Measurements from ENCODE around the gene CCR1. TPM values are rescaled to one million over a fixed set of nuclear protein-coding genes. Genes with fewer than 3 reads are reported as not detected.

Gene CCR1
- total RNA-seq, 4 donors from 2014 or later, result 4.0 to 25.2 (median 8.6) TPM

GRCh38 chr3:46221938-46222337 lies 13.8 kb upstream of the CCR1 start:
- Histone ChIP-seq H3K4me1 (no peaks in the 10 kb centered on the region), H3K36me3 (no peaks in the 10 kb centered on the region), H3K9me3 (peaks cover 0 to 22% (median 0%) of the 10 kb centered on the region in 4 donors), H3K27ac (no peak overlapping the region), H3K27me3 (no peaks in the 10 kb centered on the region), H3K4me3 (no peak overlapping the region)
- TF ChIP-seq POLR2A (IDR thresholded peaks at IDR 0.05), result no peak
- TF ChIP-seq EP300 (IDR thresholded peaks at IDR 0.05), result no peak
- no peak for TF ChIP-seq CTCF (IDR thresholded peaks at IDR 0.05)
- WGBS, 2 donors, result 57 to 63% methylated on average over 1 of the region's 1 CpG
- no peak for DNase-seq (ENCODE audit: low spot score in 2 of 2)

GRCh38 chr3:46221391-46221790 lies 13.3 kb upstream of the CCR1 start:
- no peaks in the 10 kb centered on the region for H3K36me3 ChIP-seq
- TF ChIP-seq POLR2A (IDR thresholded peaks at IDR 0.05) (no peak), EP300 (IDR thresholded peaks at IDR 0.05) (no peak), CTCF (IDR thresholded peaks at IDR 0.05) (no peak)
- peaks cover 0 to 17% (median 0%) of the 10 kb centered on the region in 4 donors for H3K9me3 ChIP-seq
- 32 to 43% methylated on average over 4 of the region's 4 CpGs for WGBS, 2 donors
- H3K27me3 ChIP-seq, result no peaks in the 10 kb centered on the region
- no peaks in the 10 kb centered on the region for H3K4me1 ChIP-seq
- no peak overlapping the region for H3K4me3 ChIP-seq
- DNase-seq (ENCODE audit: low spot score in 2 of 2), result no peak
- no peak overlapping the region for H3K27ac ChIP-seq

- WGBS, 2 donors, result 56 to 83% methylated on average over 2 of the region's 2 CpGs
- no peak overlapping the region for H3K4me3 ChIP-seq
- DNase-seq (ENCODE audit: low spot score in 2 of 2), result no peak
These were observed 10.1 kb upstream of the CCR1 start for GRCh38 chr3:46218196-46218709.

GRCh38 chr3:46215810-46216414 lies 7.8 kb upstream of the CCR1 start:
- no peak for DNase-seq (ENCODE audit: low spot score in 2 of 2)
- TF ChIP-seq POLR2A (IDR thresholded peaks at IDR 0.05) (no peak), CTCF (IDR thresholded peaks at IDR 0.05) (no peak), EP300 (IDR thresholded peaks at IDR 0.05) (no peak)
- Histone ChIP-seq H3K4me3 (no peak overlapping the region), H3K27ac (no peak overlapping the region), H3K36me3 (no peaks in the 10 kb centered on the region), H3K27me3 (no peaks in the 10 kb centered on the region), H3K9me3 (peaks cover 0 to 14% (median 0%) of the 10 kb centered on the region in 4 donors), H3K4me1 (peaks cover 0 to 3% (median 0%) of the 10 kb centered on the region in 4 donors)
- 75 to 82% methylated on average over 4 of the region's 4 CpGs for WGBS, 2 donors

More at GRCh38 chr3:46218196-46218709, 10.1 kb upstream of the CCR1 start:
- no peaks in the 10 kb centered on the region for H3K4me1 ChIP-seq
- no peaks in the 10 kb centered on the region for H3K36me3 ChIP-seq
- no peak for TF ChIP-seq EP300 (IDR thresholded peaks at IDR 0.05)
- TF ChIP-seq POLR2A (IDR thresholded peaks at IDR 0.05), result no peak
- TF ChIP-seq CTCF (IDR thresholded peaks at IDR 0.05), result no peak
- H3K9me3 ChIP-seq, result peaks cover 0 to 14% (median 0%) of the 10 kb centered on the region in 4 donors
- H3K27ac ChIP-seq, result no peak overlapping the region
- H3K27me3 ChIP-seq, result no peaks in the 10 kb centered on the region

- DNase-seq (ENCODE audit: low spot score in 2 of 2), result no peak
- no peaks in the 10 kb centered on the region for H3K36me3 ChIP-seq
- H3K27ac ChIP-seq, result no peak overlapping the region
- H3K4me1 ChIP-seq, result peaks cover 0 to 5% (median 0%) of the 10 kb centered on the region in 4 donors
- no peak for TF ChIP-seq CTCF (IDR thresholded peaks at IDR 0.05)
- TF ChIP-seq POLR2A (IDR thresholded peaks at IDR 0.05), result no peak
- TF ChIP-seq EP300 (IDR thresholded peaks at IDR 0.05), result no peak
- no peak overlapping the region for H3K4me3 ChIP-seq
- 63 to 75% methylated on average over 1 of the region's 1 CpG for WGBS, 2 donors
- H3K27me3 ChIP-seq, result no peaks in the 10 kb centered on the region
- H3K9me3 ChIP-seq, result peaks cover 0 to 5% (median 0%) of the 10 kb centered on the region in 4 donors
These were observed 6.7 kb upstream of the CCR1 start for GRCh38 chr3:46214751-46215352.
